ENCODE measurements around the gene PRRG1.
"Not testable (repeated sequence)": the region's sequence is repeated elsewhere in the genome, so short reads cannot be mapped to it uniquely, and the experiment has no call there.

GRCh38 chrX:37305238-37305637, 43.9 kb upstream of the PRRG1 start:
- not testable (repeated sequence) for TF ChIP-seq CTCF (conservative IDR thresholded peaks at IDR 0.05 in 1 of 2, IDR thresholded peaks at IDR 0.05 in 1 of 2; ENCODE audit: extremely low read depth in 1 of 2, insufficient read depth in 1 of 2, low read depth in 1 of 2, low read length in 2 of 2); EZH2 (IDR thresholded peaks at IDR 0.05; ENCODE audit: borderline replicate concordance, low read length)

Data from mammary epithelial cell (primary cell).